Fibroblast of upper back skin (primary cell): ENCODE data around the gene PRRC2A.

ENCODE experiments used
- DNase-seq: peaks from one replicate; pipeline ENCODE4 v3.0.0-alpha.2; 2013

Gene PRRC2A

DNA sequence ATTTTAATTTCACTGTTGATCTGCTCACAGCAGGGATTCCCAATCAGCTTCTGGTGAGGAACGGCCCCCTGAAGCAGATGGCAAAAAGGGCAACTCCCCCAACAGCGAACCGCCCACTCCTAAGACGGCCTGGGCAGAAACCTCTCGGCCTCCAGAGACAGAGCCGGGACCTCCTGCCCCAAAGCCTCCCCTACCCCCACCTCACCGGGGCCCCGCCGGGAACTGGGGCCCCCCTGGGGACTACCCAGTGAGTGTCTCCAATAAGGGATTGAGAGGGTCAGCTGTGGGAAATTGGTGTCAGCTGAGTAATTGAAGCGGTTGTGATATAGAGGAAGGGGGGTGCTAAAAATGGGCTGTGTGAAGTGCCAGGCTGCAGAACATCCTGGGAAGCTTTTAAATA, 6.4 kb downstream of the PRRC2A start:
- no peak for DNase-seq

GRCh38 chr6:31627690-31628287, 7.3 kb downstream of the PRRC2A start:
- no peak for DNase-seq

GRCh38 chr6:31629014-31629413, 8.5 kb downstream of the PRRC2A start:
- DNase-seq = no peak

DNA sequence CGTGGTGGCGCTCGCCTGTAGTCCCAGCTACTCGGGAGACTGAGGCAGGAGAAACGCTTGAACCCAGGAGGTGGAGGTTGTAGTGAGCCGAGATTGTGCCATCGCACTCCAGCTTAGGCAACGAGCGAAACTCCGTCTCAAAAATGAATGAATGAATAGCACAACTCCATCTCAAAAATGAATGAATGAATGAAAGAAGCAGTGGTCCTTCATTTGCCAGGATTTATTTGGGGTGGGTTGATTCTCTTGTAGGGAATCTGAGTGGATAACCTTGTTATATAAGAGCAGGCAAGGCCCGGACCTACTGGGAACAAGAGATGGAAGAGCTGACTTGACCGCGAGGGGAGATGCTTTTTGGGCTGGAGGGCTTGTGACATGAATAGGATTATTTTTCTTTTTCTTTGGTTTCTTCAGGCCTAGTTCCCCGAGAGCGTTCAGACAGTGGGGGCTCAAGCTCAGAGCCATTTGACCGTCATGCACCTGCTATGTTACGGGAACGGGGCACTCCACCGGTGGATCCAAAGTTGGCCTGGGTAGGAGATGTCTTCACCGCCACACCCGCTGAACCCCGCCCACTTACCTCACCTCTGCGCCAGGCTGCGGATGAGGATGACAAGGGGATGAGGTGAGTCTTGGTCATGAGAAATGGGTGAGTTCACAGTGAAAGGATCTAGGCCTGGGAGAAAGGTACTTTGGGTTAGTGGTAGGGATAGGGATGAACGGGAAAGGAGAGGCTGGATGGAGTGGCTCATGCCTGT, 9.8 kb downstream of the PRRC2A start:
- no peak for DNase-seq

- no peak for DNase-seq
These were observed 10.7 kb downstream of the PRRC2A start for GRCh38 chr6:31631209-31631608.

DNA sequence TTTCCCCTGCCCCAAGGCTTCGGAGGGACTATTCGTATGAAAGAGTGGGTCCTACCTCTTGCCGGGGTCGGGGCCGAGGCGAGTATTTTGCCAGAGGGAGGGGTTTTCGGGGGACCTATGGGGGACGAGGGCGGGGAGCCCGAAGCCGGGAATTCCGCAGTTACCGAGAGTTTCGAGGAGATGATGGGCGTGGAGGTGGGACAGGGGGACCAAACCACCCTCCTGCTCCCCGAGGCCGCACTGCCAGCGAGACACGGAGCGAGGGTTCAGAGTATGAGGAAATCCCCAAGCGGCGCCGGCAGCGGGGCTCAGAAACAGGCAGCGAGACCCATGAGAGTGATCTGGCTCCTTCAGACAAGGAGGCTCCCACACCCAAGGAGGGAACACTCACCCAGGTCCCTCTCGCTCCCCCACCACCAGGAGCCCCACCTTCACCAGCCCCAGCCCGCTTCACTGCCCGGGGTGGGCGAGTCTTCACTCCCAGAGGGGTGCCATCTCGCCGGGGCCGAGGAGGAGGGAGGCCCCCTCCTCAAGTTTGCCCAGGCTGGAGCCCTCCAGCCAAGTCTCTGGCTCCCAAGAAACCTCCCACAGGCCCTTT, 11.3 kb downstream of the PRRC2A start:
- no peak for DNase-seq

- no peak for DNase-seq
These were observed 11.9 kb downstream of the PRRC2A start for GRCh38 chr6:31632279-31632946.

- DNase-seq = no peak
These were observed 12.9 kb downstream of the PRRC2A start for GRCh38 chr6:31633447-31633846.

- no peak for DNase-seq
These were observed 13.6 kb downstream of the PRRC2A start for GRCh38 chr6:31634131-31634530.

DNA sequence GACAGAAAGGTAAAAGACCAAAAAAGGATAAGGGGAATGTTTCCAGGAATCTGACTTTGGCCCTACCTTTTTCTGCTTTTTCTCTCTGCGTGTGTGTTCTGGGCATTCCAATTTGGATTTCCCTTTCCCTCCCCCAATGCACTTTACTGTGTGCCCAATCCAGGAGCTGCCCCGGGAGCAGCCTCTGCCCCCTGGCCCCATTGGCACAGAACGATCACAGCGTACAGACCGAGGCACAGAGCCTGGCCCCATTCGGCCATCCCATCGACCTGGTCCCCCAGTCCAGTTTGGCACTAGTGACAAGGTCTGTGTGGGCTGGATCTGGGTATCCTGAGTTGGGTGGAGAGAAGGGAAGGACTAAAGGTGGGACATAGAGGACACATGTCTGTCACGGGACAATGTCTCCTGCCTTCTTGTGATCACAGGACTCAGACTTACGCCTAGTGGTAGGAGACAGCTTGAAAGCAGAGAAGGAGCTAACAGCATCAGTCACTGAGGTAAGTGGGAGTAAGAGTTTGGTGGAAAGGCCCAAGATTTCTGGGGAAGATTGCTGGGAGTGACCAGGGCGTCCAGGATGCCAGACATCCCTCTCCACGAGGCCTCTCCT, 14.6 kb downstream of the PRRC2A start:
- DNase-seq = no peak

GRCh38 chr6:31636698-31637596, 16.4 kb downstream of the PRRC2A start:
- DNase-seq = no peak

DNA sequence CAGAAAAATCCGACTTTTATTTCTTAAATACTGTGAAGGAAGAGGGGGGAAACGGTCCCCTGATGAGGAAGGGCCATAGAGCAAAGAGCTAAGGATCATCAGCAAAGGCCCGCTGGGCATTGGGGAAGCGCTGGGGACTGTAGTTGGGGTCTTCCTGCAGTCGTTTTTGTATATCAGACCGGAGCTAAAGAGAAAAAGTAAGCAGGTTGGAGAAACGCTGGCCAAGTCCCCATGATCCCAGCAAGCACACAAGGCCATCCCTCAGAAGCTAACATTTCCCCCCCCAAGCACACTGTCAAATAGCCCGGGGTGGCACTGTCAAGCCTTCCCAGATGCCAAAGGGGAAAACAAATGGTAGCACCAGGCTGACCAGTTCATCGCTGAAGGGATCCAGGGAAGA, 18.5 kb downstream of the PRRC2A start:
- DNase-seq = no peak

DNA sequence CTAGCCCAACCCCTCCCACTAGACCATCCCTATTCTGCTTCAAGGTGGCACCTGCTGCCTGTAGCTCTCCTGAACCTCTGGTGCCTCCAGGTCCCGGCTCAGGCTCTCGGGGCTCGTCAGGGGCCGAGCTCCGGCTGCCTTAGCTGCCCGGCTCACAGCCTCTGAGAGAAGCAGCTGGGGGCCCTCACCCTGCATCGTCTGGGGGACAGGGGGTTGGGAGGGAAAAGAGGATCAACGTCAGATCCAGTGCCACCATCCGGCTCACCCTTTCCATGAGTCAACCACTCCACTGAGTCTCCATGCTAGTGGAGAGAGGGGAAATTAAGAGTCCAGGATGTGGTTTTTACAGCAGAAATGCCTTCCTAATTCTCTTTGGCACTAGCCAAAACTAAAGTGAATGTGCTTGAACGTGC, 18.9 kb downstream of the PRRC2A start:
- DNase-seq = peak; percentile 40

GRCh38 chr6:31640612-31641011, 20.1 kb downstream of the PRRC2A start:
- no peak for DNase-seq

DNA sequence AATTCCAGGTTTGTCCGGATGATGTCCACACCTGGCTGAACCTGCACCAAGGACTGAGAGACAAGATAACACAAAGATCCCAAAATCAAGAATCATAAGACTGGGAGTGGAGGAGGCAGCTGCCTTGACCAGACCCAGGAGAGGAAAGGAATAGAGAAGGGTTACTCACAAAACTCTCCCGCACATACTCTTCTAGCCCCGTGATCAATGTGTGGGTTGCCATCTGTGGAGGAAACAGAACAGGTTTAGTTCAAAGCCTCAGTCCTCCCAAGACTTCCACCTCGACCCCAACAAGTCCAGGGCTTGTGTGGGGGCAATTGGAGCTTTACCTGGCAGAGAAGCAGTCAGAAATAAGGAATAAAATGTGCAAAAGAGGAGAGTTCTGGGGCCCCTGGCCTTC, 20.9 kb downstream of the PRRC2A start:
- DNase-seq = no peak

DNA sequence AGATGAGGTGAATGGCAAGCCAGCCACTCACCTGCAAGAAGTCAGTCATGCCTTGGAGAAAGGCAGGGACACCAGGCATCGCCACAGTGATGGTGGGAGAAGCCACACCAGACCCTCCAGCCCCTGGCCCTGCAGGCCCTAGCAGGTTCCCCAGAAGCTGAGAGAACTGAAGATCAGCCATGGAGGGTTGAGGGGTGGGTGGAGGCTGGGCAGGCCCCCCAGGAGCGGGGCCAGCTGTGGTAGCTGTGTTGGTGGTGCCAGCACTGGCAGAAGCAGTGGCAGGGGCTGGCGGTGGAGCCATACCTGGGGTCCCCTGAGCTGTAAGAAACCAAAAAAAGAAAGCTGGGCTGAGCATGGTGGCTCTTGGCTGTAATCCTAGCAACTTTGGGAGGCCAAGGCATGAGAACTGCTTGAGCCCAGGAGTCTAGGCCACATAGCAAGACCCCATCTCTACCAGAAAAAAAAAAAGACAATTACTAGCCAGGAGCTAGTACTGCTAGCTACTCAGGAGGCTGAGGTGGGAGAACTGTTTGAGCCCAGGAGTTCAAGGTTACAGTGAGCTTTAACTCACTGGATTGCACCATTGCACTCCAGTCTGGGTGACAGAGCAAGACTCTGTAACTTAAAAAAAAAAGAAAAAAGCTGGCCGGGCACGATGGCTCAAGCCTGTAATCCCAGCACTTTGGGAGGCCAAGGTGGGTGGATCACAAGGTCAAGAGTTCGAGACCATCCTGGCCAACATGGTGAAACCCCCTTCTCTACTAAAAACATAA, 22.5 kb downstream of the PRRC2A start:
- DNase-seq = no peak

DNA sequence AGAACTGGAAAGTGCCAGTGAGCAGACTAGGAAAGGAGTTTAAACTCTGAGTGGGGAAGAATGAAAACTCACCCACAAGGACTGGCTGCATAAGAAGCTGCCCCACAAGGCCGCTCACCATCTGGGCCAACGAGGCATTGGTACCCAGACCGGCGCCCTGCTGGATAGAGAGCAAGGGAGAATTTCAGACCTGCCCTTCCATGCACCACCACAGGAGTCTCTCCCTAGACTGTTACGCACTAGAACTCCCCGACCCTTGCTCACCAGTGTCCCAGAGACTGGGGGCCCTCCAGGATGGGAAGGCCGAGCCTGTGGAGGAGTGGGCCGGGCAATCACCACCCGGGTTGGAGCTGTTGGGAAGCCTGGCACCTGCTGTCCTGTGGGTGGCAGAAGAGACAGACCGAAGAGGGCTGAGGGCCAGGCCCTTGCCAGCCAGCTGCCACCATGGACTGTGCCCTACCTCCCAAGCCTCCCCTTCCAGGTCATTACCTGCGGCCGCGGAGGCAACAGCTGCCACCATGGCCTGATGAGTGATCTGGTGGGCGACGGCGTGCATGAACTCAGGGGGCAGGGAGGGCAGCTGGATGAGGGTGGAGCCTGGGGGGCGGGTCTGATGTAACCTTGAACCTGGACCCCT, 23.4 kb downstream of the PRRC2A start:
- no peak for DNase-seq

- no peak for DNase-seq
These were observed 24.8 kb downstream of the PRRC2A start for GRCh38 chr6:31645325-31645724.

GRCh38 chr6:31651602-31652191, 31.2 kb downstream of the PRRC2A start:
- peak; percentile 57 for DNase-seq

DNA sequence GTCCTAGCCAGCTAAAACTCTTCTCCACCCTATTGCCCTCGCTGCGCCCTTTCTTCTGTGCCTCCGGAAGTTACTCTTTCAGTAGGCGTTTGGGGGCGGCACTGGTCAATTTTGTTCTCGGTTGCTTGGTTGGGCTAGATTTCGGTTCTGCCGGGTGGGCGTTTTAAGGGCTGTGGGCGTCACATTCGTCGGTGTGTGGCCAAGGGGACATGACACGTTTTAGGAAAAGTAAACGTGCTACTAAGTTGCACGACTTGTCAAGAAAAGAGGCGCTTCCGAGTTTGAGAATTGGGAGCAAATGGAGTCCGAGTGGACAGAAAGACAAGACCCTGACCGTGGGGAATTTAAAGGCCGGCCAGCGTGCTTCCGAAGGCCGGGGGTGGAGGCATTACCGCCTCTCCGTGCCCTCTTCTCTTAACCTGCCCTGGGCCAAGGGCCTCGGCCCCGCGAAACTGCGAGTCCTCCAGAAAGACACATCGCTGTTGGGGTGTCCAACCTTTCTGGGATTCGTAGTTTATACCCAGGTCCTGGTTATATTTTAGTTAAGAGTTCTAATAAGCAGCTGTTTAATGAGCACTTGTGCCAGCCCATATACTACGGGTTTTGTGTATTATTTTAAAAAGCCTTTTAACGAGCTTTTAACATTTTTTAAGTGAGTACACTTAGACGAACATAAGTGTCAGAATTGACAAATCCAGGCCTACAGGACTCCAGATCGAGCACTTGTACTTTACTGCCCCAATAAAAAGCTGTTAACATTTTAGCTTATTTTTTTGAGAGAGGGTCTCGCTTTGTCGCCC, 32.6 kb downstream of the PRRC2A start:
- DNase-seq = peak; percentile 93
